ENCODE measurements around the gene ASGR1.
"Not testable (repeated sequence)": the region's sequence is repeated elsewhere in the genome, so short reads cannot be mapped to it uniquely, and the experiment has no call there.

The ASGR1 gene

DNA sequence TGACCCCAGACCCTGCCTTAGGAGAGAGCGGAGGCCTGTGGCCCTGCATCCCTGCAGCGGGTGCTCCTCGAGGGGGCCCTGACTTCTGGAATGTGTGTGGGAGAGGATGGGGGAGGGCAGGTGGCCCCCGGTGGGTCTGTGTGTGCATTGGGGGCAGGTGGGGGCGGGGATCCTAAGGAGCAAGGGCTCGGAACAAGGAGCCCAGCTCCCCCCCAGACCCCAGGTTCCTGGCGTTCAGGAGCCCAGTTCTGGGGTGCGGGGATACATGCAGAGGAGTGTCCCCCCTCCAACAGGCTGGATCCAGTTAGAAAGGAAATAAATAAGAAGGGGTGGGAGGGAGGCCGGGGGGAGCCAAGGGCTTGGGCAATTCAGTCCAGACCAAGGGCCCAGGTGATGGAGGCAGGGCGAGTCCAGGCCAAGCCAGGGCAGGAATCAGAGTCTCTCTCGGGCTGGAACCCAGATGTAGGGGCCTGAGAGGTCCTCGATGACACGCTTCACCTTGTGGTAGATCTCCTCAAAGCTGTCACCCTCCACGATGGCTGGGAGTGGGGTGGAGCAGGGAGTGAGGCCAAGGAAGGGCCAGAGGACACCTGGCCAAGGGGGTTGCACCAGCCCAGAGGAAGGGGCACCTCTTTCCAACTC is 11.2 kb upstream of the ASGR1 start:
- no peak for DNase-seq

DNA sequence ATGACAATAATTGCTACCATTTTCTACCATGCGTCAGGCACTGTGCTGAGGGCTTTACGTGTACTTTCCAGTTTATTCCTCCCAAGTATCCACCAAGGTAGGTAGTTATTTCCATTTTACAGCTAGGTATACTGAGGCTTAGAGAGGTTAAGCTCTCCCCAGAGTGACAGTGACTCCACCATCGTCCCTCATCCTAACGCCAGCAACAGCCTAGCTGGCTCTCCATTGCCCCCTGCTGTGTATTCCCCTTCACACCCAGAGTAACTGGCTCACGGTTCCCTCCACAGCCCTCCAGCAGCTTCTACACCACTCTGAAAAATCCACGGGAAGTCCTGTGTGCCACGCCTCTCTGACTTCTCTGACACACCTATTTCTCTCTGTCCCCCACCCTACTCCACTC is 7.1 kb upstream of the ASGR1 start:
- DNase-seq: no peak

DNA sequence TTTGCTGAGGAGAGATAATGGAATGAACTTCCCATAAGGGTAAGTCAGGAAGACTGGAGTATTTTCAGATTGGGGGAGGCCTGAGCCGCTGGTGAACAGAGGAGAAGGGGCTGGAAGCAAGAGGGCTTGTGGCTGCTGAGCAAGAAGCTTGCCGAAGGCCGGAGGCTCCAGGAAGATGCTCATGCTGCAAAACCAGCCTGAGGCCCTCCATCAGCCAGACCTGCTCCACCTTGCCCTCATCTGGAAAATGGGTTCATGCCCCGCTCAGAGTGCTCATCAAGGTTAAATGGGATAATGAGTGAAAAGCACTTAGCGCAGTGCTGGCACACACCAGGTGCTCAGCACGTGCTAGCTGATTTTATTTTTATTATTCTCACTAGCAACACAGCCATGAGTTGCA is 5.5 kb upstream of the ASGR1 start:
- no peak for DNase-seq

DNA sequence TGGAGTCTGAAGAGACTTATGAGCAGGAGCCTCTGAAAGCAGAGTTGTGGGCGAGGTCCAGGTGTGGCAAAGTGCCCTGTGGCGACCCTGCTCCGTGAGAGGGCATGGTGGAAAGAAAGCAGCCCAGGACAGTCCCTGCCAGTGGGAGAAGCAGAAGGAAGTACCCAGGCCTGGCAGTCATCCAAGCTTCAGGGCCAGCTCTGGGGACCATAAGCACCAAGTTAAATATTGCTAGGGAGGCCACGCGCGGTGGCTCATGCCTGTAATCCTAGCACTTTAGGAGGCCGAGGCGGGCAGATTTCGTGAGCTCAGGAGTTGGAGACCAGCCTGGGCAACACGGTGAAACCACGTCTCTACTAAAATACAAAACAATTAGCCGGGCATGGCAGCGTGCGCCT is 4.9 kb upstream of the ASGR1 start:
- peak in 1 of 3 experiments; percentile 3 for DNase-seq

DNA sequence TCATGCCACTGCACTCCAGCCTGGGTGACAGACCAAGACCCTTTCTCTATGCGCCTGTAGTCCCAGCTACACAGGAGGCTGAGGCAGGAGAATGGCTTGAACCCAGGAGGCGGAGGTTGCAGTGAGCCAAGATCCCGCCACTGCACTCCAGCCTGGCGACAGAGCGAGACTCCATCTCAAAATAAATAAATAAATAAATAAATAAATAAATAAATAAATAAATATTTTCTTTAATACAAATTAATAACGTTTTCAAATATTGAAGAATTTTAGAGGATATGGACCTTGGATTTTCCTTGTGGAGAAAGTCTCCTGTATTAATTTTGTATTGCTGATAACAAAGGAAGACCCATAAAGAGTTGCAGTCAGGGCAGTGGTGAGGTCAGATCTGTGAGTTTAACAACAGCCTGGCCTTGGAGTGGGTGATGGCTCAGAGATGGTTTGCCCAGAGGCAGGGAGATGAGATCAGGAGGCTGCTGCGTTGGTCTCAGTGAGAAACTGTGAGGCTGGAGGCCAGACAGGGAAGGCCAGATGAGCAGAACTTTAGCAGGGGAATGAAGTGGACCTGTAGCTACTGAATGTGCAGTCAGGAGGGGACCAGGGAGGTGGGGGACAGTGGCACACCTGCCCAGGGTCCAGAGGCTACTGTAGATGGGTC is 4.4 kb upstream of the ASGR1 start:
- DNase-seq: no peak

GRCh38 chr17:7182101-7182500 is 2.9 kb upstream of the ASGR1 start:
- not testable (repeated sequence) for DNase-seq

DNA sequence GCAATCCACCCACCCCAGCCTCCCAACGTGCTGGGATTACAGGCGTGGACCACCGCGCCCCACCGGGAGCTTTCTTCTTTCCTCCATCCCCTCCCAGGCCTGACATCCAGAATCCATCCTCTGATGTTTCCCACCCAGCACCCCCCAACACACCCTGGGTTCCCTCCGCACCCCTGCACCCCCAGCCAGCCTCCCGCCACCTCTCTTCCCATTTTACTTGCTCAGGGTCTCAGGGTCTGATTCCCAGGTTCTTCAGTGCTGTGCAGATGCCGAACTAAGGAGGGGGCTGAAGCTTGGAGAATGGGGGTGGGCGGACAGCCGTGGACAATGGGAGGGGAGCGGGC is 225 bp downstream of the ASGR1 start:
- no peak for DNase-seq

DNA sequence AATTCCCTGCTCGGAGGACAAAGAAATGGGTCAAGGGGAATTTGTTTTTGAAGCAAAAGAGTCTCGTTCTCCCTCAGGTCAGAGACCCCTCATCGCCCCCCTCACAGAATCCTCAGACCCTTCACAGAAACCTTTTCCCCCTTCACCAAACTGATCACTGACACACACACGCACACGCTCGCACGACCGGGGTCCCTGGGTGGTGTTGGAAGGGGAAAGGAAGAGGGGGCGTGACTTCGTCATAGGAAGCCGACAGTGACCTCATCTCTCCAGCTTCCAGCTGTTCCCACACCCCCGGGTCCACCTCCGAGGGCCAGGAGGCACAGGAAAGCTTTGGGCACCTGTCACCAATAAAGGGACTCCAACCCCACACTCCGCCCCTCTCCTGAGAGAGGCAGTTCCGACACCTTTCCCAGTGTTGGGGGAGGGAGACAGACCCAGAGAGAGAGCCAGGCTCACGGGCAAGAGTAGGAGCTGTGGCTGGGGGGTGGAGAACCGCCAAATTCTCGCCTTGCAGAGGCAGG is 1.2 kb downstream of the ASGR1 start:
- peak; percentile 10 to 58 (median 50) for DNase-seq

- peak; percentile 50 to 78 (median 62) for DNase-seq
These were observed 1.8 kb downstream of the ASGR1 start for GRCh38 chr17:7177191-7177953.

DNA sequence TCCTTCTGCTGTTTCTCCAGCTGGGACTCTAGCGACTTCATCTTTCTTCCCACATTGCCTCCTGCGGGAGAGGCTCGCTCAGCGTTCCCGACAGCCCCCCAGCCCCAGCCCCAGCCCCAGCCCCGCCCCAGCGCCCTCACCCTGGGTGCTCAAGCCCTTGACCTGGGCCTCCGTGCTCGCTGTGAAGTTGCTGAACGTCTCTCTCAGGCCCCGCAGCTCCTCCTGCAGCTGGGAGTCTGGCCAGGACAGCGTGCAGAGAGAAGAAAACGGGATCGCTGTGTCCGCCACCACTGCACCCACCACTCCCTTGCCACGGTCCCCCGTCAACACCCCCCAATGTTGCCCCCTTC is 2.4 kb downstream of the ASGR1 start:
- peak in 2 of 3 experiments; percentile 16 to 41 for DNase-seq

GRCh38 chr17:7176107-7176840 is 2.9 kb downstream of the ASGR1 start:
- DNase-seq: no peak

GRCh38 chr17:7175330-7175733 is 3.8 kb downstream of the ASGR1 start:
- no peak for DNase-seq

GRCh38 chr17:7174603-7175326 is 4.4 kb downstream of the ASGR1 start:
- no peak for DNase-seq

- DNase-seq: no peak
These were observed 5.2 kb downstream of the ASGR1 start for GRCh38 chr17:7173687-7174602.

GRCh38 chr17:7172522-7173191 is 6.5 kb downstream of the ASGR1 start:
- DNase-seq: not testable (repeated sequence)

DNA sequence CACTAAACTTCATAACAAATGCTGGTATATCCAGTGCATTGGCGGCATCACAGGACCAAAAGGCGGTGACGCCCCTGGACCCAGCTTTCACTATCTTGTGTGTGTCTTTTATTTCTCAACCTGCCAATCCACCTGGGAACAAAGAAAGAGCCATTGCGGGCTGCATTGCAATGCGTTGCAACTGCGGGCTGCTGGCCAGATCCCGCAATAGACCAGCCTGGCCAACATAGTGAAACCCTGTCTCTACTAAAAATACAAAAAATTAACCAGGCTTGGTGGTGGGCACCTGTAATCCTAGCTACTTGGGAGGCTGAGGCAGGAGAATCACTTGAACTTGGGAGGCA is 9.6 kb downstream of the ASGR1 start:
- DNase-seq: not testable (repeated sequence)

GRCh38 chr17:7168841-7169564 is 10.2 kb downstream of the ASGR1 start:
- not testable (repeated sequence) for DNase-seq

GRCh38 chr17:7167832-7168231 is 11.3 kb downstream of the ASGR1 start:
- no peak for DNase-seq

GRCh38 chr17:7166873-7167272 is 12.3 kb downstream of the ASGR1 start:
- DNase-seq: no peak

GRCh38 chr17:7159571-7159970 is 19.6 kb downstream of the ASGR1 start:
- not testable (repeated sequence) for DNase-seq
